Heart left ventricle (tissue), 13 donors: ENCODE results near the gene PDGFC.

Experiments
- POLR2A ChIP-seq, 2 donors: fragments of 450-650 bp; IDR thresholded peaks; one replicate each; pipeline ENCODE4 v1.6.1; 2017; ENCODE audit warnings: antibody characterized with exemption in 2 of 2, mild to moderate bottlenecking in 2 of 2, moderate library complexity in 2 of 2
- TF ChIP-seq, protein P1 (sequence below), 12 donors: fragments of 200-600 bp; sonication (generic) in 4 of 12; IDR thresholded peaks; one replicate each; pipeline versions ENCODE4 v1.5.0 to v1.8.0; 2018 to 2022; ENCODE audit warnings: antibody characterized with exemption in 12 of 12, mild to moderate bottlenecking in 5 of 12
- donor health status: ischemic (EF 13 %, LVEDD 7.1; RV severe dilation, severe dysfunction).
- donor health status: DM: no; HTN: yes; CAD: no.
- donor health status: DM: no; HTN: no; CAD: no.
- donor health status: ischemic (EF 25% LVEDD 6.9; RV normal size, moderate dysfunction).
- donor health status: ischemic (EF 25% LVEDD 5.7; RV mildly dilated, moderate dysfunction).
- donor health status: ischemic (EF 35%, LVEDD 5.7; RV mildly dilated, moderate dysfunction).
- donor health status: nonischemic (EF 11% LVEDD 7.7; RV severe dilation, severe dysfunction).
- donor health status: DM: yes; HTN: yes; CAD: no.
- donor health status: PGD.
- donor health status: ischemic (EF 29% LVEDD 5.4; RV normal size, mild dysfunction).
- donor health status: nonischemic (EF 23%, LVEDD 6.1; RV moderate dilation, normal function).

- TF ChIP-seq POLR2A (IDR thresholded peaks at IDR 0.05) = no peak
- TF ChIP-seq, protein P1, sequence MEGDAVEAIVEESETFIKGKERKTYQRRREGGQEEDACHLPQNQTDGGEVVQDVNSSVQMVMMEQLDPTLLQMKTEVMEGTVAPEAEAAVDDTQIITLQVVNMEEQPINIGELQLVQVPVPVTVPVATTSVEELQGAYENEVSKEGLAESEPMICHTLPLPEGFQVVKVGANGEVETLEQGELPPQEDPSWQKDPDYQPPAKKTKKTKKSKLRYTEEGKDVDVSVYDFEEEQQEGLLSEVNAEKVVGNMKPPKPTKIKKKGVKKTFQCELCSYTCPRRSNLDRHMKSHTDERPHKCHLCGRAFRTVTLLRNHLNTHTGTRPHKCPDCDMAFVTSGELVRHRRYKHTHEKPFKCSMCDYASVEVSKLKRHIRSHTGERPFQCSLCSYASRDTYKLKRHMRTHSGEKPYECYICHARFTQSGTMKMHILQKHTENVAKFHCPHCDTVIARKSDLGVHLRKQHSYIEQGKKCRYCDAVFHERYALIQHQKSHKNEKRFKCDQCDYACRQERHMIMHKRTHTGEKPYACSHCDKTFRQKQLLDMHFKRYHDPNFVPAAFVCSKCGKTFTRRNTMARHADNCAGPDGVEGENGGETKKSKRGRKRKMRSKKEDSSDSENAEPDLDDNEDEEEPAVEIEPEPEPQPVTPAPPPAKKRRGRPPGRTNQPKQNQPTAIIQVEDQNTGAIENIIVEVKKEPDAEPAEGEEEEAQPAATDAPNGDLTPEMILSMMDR (IDR thresholded peaks at IDR 0.05) = no peak
Observed at GRCh38 chr4:156838761-156839160, 132.8 kb downstream of the PDGFC start.
